Kidney (tissue), 14 donors: Measurements from ENCODE around the gene CST3. TPM values are rescaled to one million over a fixed set of nuclear protein-coding genes. Genes with fewer than 3 reads are reported as not detected.

Experiments
- DNase-seq, 5 donors: peaks; one replicate each; pipeline ENCODE4 v3.0.0-alpha.2; 2013 to 2020
- FAIRE-seq: peaks from 2 replicates; lab custom pipeline; 2012; peaks lifted over from hg19 to GRCh38; lab: Jason Lieb, UNC
- H3K27ac ChIP-seq, 2 donors: one replicate each; pipeline ENCODE4 v1.7.0; 2013; ENCODE audit warnings: low read depth in 2 of 2, low read length in 2 of 2, inconsistent platforms in 1 of 2
- H3K27me3 ChIP-seq: one replicate; pipeline ENCODE4 v1.7.1; 2013; ENCODE audit warnings: low read length, inconsistent platforms; ENCODE audit not compliant: control insufficient read depth, insufficient read depth
- H3K36me3 ChIP-seq, 3 donors: one replicate each; pipeline versions ENCODE4 v1.7.0 to v1.7.1; 2013; ENCODE audit warnings: low read length in 3 of 3, control low read depth in 1 of 3, inconsistent platforms in 1 of 3; ENCODE audit not compliant: insufficient read depth in 3 of 3, control insufficient read depth in 2 of 3
- H3K4me1 ChIP-seq, 3 donors: one replicate each; pipeline versions ENCODE4 v1.7.0 to v1.7.1; 2013; ENCODE audit warnings: low read length in 3 of 3, inconsistent platforms in 1 of 3, low read depth in 1 of 3; ENCODE audit not compliant: control insufficient read depth in 2 of 3, insufficient read depth in 2 of 3
- H3K4me3 ChIP-seq, 3 donors: one replicate each; pipeline versions ENCODE4 v1.7.0 to v1.8.1; 2013; ENCODE audit warnings: low read length in 3 of 3, control low read depth in 1 of 3, inconsistent platforms in 1 of 3
- H3K9ac ChIP-seq, 3 donors: one replicate each; pipeline versions ENCODE4 v1.7.0 to v1.7.1; 2013; ENCODE audit warnings: low read length in 3 of 3, control low read depth in 1 of 3, inconsistent platforms in 1 of 3
- H3K9me3 ChIP-seq, 3 donors: one replicate each; pipeline versions ENCODE4 v1.7.0 to v1.7.1; 2013; ENCODE audit warnings: low read length in 3 of 3, control low read depth in 1 of 3, inconsistent platforms in 1 of 3; ENCODE audit not compliant: control insufficient read depth in 2 of 3, insufficient read depth in 1 of 3
- CTCF ChIP-seq: IDR thresholded peaks from 3 replicates; pipeline ENCODE4 v1.5.1; 2012; ENCODE audit warnings: mild to moderate bottlenecking, moderate library complexity, borderline replicate concordance; ENCODE audit not compliant: insufficient read depth; ENCODE audit errors: extremely low read depth
- intact Hi-C: fragments of 100-400 bp; cut with DNase I; formaldehyde crosslinking; loops from one replicate; pipeline ENCODE4 v1.11.1; 2022
- polyA plus RNA-seq: library from polyadenylated mRNA; stranded (reverse); fragments of 350-450 nt; fragmentation: Illumina TruSeq; extraction: RNeasy Lipid Tissue Mini Kit (QIAGEN cat#74804); gene quantifications from one replicate; pipeline ENCODE4 v1.2.3, GENCODE V29; 2014; ENCODE audit warnings: low read depth, low replicate concordance; ENCODE audit not compliant: insufficient read depth
- total RNA-seq: library from RNA; stranded (reverse); fragmentation: NEBNext Ultra II Directional; extraction: Animal tissue kit (Norgen Biotek cat#: 25700); gene quantifications from one replicate; pipeline ENCODE4 v1.2.1, GENCODE V29; 2021
- donor health status: control.
- donor health status: control.
- donor health status: control.
- donor health status: control.
- donor health status: control.
- donor health status: DM: yes; HTN: yes; CAD: no.
- donor health status: Normal renal cell carcinoma (clear cell type).

Gene CST3
- total and polyA plus RNA-seq, 2 donors from 2014 or later: 852 to 942 TPM

- no peak for TF ChIP-seq CTCF
- peaks cover 0 to 3% (median 0%) of the 10 kb centered on the region in 3 donors for H3K4me1 ChIP-seq
- H3K27me3 ChIP-seq: no peaks in the 10 kb centered on the region
- no peak overlapping the region for H3K4me3 ChIP-seq
- H3K36me3 ChIP-seq: no peaks in the 10 kb centered on the region
- no peak overlapping the region for H3K9ac ChIP-seq
- no peaks in the 10 kb centered on the region for H3K9me3 ChIP-seq
- no peak for FAIRE-seq
- intact Hi-C loops: no loop called here
- DNase-seq: no peak
- H3K27ac ChIP-seq: no peak overlapping the region
Measured at GRCh38 chr20:23626040-23626620, 11.6 kb downstream of the CST3 start.

- peaks cover 0 to 3% (median 0%) of the 10 kb centered on the region in 3 donors for H3K4me1 ChIP-seq
- FAIRE-seq (no peak), DNase-seq (no peak)
- no peak overlapping the region for H3K27ac ChIP-seq
- H3K4me3 ChIP-seq: no peak overlapping the region
- no peak for TF ChIP-seq CTCF
- no peaks in the 10 kb centered on the region for H3K36me3 ChIP-seq
- intact Hi-C loops: no loop called here
- no peak overlapping the region for H3K9ac ChIP-seq
- no peaks in the 10 kb centered on the region for H3K27me3 ChIP-seq
- H3K9me3 ChIP-seq: no peaks in the 10 kb centered on the region
Measured at GRCh38 chr20:23625236-23625964, 12.4 kb downstream of the CST3 start.

DNA sequence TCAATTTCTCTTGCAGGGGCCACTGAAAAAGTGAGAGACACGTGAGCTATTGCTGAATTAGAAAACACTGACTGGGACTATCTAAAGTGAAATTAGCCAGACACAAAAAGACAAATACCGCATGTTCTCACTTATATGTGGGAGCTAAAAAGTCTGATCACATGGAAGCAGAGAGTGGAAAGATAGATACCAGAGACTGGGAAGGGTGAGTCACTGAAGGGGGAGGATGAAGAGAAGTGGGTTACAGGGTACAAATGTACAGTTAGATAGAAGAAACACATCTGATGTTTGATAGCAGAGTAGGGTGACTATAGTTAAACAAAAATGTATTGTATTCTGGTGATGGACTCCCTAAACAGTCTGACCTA, 13.4 kb downstream of the CST3 start:
- FAIRE-seq (no peak), DNase-seq (no peak)
- no peak for TF ChIP-seq CTCF
- Histone ChIP-seq H3K4me1 (no peaks in the 10 kb centered on the region), H3K36me3 (no peaks in the 10 kb centered on the region), H3K27me3 (no peaks in the 10 kb centered on the region), H3K4me3 (no peak overlapping the region), H3K9me3 (no peaks in the 10 kb centered on the region), H3K27ac (no peak overlapping the region), H3K9ac (no peak overlapping the region)
- intact Hi-C loops: no loop called here
